PC-3 (cell line): ENCODE data around the gene MYH10. TPM values are rescaled to one million over a fixed set of nuclear protein-coding genes. Genes with fewer than 3 reads are reported as not detected.

Source experiments
- ATAC-seq: fragments of 200-7000 bp; cut with Tn5 transposase; 2 replicates; pipeline ENCODE4 v1.9.1; 2020; ENCODE audit warnings: mild to moderate bottlenecking, moderate library complexity
- BruUV-seq: library from RNA; stranded (reverse); fragments of 400-500 nt; replicated peaks from 2 replicates; lab custom pipeline; 2021; lab: Mats Ljungman, UMichigan
- CTCF ChIA-PET: fragments of 300-600 bp; sonication (Branson Sonifier 250); formaldehyde crosslinking; loops from one replicate; lab custom pipeline; 2022; ENCODE audit warnings: antibody characterized with exemption; lab: Charles Lee
- POLR2A ChIA-PET: fragments of 300-600 bp; sonication (Branson Sonifier 250); formaldehyde crosslinking; loops from one replicate; lab custom pipeline; 2022; ENCODE audit warnings: antibody characterized with exemption; ENCODE audit not compliant: unreplicated experiment; lab: Charles Lee
- DNase-seq: peaks from one replicate; pipeline ENCODE4 v3.0.0-alpha.2; 2015
- H2AFZ ChIP-seq: fragments of 300-600 bp; sonication (generic); 2 replicates; pipeline ENCODE4 v1.6.0; 2016; ENCODE audit warnings: antibody characterized with exemption, low read length
- H3F3A ChIP-seq: fragments of 300-600 bp; sonication (generic); one replicate; pipeline ENCODE4 v1.6.0; 2017; ENCODE audit warnings: antibody characterized with exemption, low read length, control low read depth, mild to moderate bottlenecking; ENCODE audit not compliant: unreplicated experiment
- H3K27ac ChIP-seq: fragments of 300-600 bp; sonication (generic); 2 replicates; pipeline ENCODE4 v1.5.1; 2016; ENCODE audit warnings: mild to moderate bottlenecking, low read length
- H3K27me3 ChIP-seq: fragments of 300-600 bp; sonication (generic); 2 replicates; pipeline ENCODE4 v1.6.1; 2016; ENCODE audit warnings: low read length, mixed read lengths
- H3K36me3 ChIP-seq: fragments of 300-600 bp; sonication (generic); 2 replicates; pipeline ENCODE4 v1.6.1; 2016; ENCODE audit warnings: low read depth, mixed run types, low read length, mixed read lengths
- H3K4me1 ChIP-seq: fragments of 300-600 bp; sonication (generic); 2 replicates; pipeline ENCODE4 v1.5.1; 2016; ENCODE audit warnings: low read length; ENCODE audit not compliant: insufficient read depth
- H3K4me2 ChIP-seq: fragments of 300-600 bp; sonication (generic); 2 replicates; pipeline ENCODE4 v1.6.0; 2016; ENCODE audit warnings: low read length
- H3K4me3 ChIP-seq: fragments of 300-600 bp; sonication (generic); 2 replicates; pipeline ENCODE4 v1.5.1; 2016; ENCODE audit warnings: mild to moderate bottlenecking, low read length, mixed read lengths
- H3K79me2 ChIP-seq: fragments of 300-600 bp; sonication (generic); 2 replicates; pipeline ENCODE4 v1.6.1; 2017; ENCODE audit warnings: low read length, mixed read lengths
- H3K9ac ChIP-seq: fragments of 300-600 bp; sonication (generic); 2 replicates; pipeline ENCODE4 v1.6.0; 2016; ENCODE audit warnings: mild to moderate bottlenecking, low read length
- H3K9me2 ChIP-seq: fragments of 300-600 bp; sonication (generic); replicated peaks from 2 replicates; pipeline ENCODE4 v1.6.1; 2016; ENCODE audit warnings: mixed run types, low read length, mixed read lengths
- H3K9me3 ChIP-seq: fragments of 300-600 bp; sonication (generic); 2 replicates; pipeline ENCODE4 v1.6.1; 2016; ENCODE audit warnings: low read length, mixed read lengths
- H4K20me1 ChIP-seq: fragments of 300-600 bp; sonication (generic); 2 replicates; pipeline ENCODE4 v1.6.1; 2016; ENCODE audit warnings: low read length, mixed read lengths
- EZH2 ChIP-seq: fragments of 300-600 bp; sonication (generic); IDR thresholded peaks from one replicate; pipeline ENCODE4 v1.6.1; 2017; ENCODE audit warnings: antibody characterized with exemption, mild to moderate bottlenecking, low read length; ENCODE audit not compliant: unreplicated experiment
- EZH2phosphoT487 ChIP-seq: fragments of 300-600 bp; sonication (generic); IDR thresholded peaks from 2 replicates; pipeline ENCODE4 v1.6.1; 2018; ENCODE audit warnings: mild to moderate bottlenecking, antibody characterized with exemption, low read length, borderline replicate concordance
- intact Hi-C: fragments of 100-400 bp; cut with micrococcal nuclease; formaldehyde crosslinking; loops from 2 replicates; pipeline ENCODE4 v1.9.0; 2023
- total RNA-seq: library from RNA; depleted of rRNA; stranded (reverse); fragments of >200 nt; gene quantifications from 2 replicates; pipeline ENCODE4 v1.2.3, GENCODE V29; 2014
- TF ChIP-seq, protein P1 (sequence below): fragments of 300-600 bp; sonication (generic); conservative IDR thresholded peaks from 2 replicates; pipeline ENCODE4 v1.5.1; 2017; ENCODE audit warnings: antibody characterized with exemption, low read depth, mild to moderate bottlenecking, low read length

The MYH10 gene
- total RNA-seq, 1 experiment from 2014 or later = 44.6 TPM

GRCh38 chr17:8496081-8496480 lies 134.4 kb downstream of the MYH10 start:
- no peak for ATAC-seq
- TF ChIP-seq EZH2 (no peak), EZH2phosphoT487 (no peak)
- TF ChIP-seq, protein P1, sequence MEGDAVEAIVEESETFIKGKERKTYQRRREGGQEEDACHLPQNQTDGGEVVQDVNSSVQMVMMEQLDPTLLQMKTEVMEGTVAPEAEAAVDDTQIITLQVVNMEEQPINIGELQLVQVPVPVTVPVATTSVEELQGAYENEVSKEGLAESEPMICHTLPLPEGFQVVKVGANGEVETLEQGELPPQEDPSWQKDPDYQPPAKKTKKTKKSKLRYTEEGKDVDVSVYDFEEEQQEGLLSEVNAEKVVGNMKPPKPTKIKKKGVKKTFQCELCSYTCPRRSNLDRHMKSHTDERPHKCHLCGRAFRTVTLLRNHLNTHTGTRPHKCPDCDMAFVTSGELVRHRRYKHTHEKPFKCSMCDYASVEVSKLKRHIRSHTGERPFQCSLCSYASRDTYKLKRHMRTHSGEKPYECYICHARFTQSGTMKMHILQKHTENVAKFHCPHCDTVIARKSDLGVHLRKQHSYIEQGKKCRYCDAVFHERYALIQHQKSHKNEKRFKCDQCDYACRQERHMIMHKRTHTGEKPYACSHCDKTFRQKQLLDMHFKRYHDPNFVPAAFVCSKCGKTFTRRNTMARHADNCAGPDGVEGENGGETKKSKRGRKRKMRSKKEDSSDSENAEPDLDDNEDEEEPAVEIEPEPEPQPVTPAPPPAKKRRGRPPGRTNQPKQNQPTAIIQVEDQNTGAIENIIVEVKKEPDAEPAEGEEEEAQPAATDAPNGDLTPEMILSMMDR = no peak
- H3K9me3 ChIP-seq = no peaks in the 10 kb centered on the region
- H3K36me3 ChIP-seq = no peaks in the 10 kb centered on the region
- no peak overlapping the region for H3K4me2 ChIP-seq
- no peaks in the 10 kb centered on the region for H4K20me1 ChIP-seq
- H3K27ac ChIP-seq = no peak overlapping the region
- POLR2A ChIA-PET = no interaction called here
- no peak overlapping the region for H3K4me3 ChIP-seq
- no peaks in the 10 kb centered on the region for H3K27me3 ChIP-seq
- H3F3A ChIP-seq = no peaks in the 10 kb centered on the region
- no peaks in the 10 kb centered on the region for H3K9me2 ChIP-seq
- no peak for DNase-seq
- CTCF ChIA-PET = no interaction called here
- intact Hi-C loops = no loop called here
- no peak overlapping the region for H2AFZ ChIP-seq
- no peaks in the 10 kb centered on the region for H3K79me2 ChIP-seq
- no peaks in the 10 kb centered on the region for H3K4me1 ChIP-seq
- H3K9ac ChIP-seq = no peak overlapping the region
- no TSS peak for BruUV-seq

DNA sequence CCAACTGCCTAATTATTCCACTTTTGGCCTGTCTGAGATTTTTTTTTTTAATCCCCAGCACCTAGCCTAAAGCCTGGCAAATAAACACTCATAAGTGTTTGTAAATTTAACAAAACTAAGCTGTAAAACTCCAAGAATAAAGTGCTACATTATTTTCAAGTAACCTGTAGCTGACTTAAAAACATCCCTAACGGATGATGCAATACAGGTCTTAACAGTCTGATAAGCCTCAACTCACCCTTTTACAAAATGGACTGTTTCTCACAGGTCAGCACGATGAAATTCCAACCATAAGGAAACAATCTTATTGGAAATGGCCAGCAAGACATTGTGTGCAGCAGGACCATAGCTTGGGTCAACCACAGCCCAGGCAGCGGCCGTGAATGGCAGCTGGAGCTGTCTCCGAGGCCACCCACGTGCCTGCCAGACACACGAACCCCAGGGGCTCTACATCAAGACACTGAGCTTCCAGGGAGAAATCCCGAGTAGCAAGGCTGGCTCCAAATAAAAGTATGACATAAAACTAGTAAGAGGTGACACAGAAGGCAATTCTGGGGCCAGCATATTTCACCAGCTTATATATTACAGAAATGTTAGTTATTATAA lies 135.9 kb downstream of the MYH10 start:
- no TSS peak for BruUV-seq
- TF ChIP-seq, protein P1 = no peak
- TF ChIP-seq EZH2 (no peak), EZH2phosphoT487 (no peak)
- Histone ChIP-seq H3K4me1 (no peaks in the 10 kb centered on the region), H3K9ac (no peak overlapping the region), H3K27me3 (no peaks in the 10 kb centered on the region), H3K36me3 (no peaks in the 10 kb centered on the region), H3K9me2 (no peaks in the 10 kb centered on the region), H3F3A (no peaks in the 10 kb centered on the region), H3K4me2 (no peak overlapping the region), H3K27ac (no peak overlapping the region), H3K79me2 (no peaks in the 10 kb centered on the region), H2AFZ (no peak overlapping the region), H3K9me3 (no peaks in the 10 kb centered on the region), H4K20me1 (no peaks in the 10 kb centered on the region), H3K4me3 (no peak overlapping the region)
- POLR2A ChIA-PET = no interaction called here
- DNase-seq = no peak
- intact Hi-C loops = no loop called here
- no peak for ATAC-seq
- CTCF ChIA-PET = interaction anchor here (0.6 kb wide), 1 partner anchor 247 kb away, joined by 3 read pairs; no protein-coding TSS in a partner anchor

GRCh38 chr17:8494021-8494420 lies 136.5 kb downstream of the MYH10 start:
- Histone ChIP-seq H3K27me3 (no peaks in the 10 kb centered on the region), H3F3A (no peaks in the 10 kb centered on the region), H3K4me1 (no peaks in the 10 kb centered on the region), H3K9me3 (no peaks in the 10 kb centered on the region), H3K9me2 (no peaks in the 10 kb centered on the region), H3K27ac (no peak overlapping the region), H3K79me2 (no peaks in the 10 kb centered on the region), H4K20me1 (no peaks in the 10 kb centered on the region), H3K4me2 (no peak overlapping the region), H3K9ac (no peak overlapping the region), H3K36me3 (no peaks in the 10 kb centered on the region), H3K4me3 (no peak overlapping the region), H2AFZ (no peak overlapping the region)
- DNase-seq (no peak), ATAC-seq (no peak)
- TF ChIP-seq, protein P1 = no peak
- TF ChIP-seq EZH2 (no peak), EZH2phosphoT487 (no peak)
- no TSS peak for BruUV-seq
- POLR2A ChIA-PET = no interaction called here
- intact Hi-C loops = no loop called here
- CTCF ChIA-PET = no interaction called here
